Activated CD4-positive, alpha-beta T cell treated with anti-CD3 and anti-CD28 coated beads, Interleukin-2, amount 10 ng/mL, durations not matched to agents 7 days and 5 days (primary cell): Measurements from ENCODE around the gene MX2. TPM values are rescaled to one million over a fixed set of nuclear protein-coding genes. Genes with fewer than 3 reads are reported as not detected.

Source experiments
- CTCF ChIA-PET: fragments of 350-600 bp; sonication (Branson Sonifier 250); formaldehyde crosslinking; loops from one replicate; lab custom pipeline; 2021; ENCODE audit warnings: antibody characterized with exemption; lab: Charles Lee
- POLR2A ChIA-PET: fragments of 350-600 bp; sonication (Branson Sonifier 250); formaldehyde crosslinking; loops from one replicate; lab custom pipeline; 2021; ENCODE audit warnings: antibody characterized with exemption; lab: Charles Lee
- DNase-seq: peaks from one replicate; pipeline ENCODE4 v3.0.0-alpha.2; 2020
- H3K27ac Mint-ChIP-seq: one replicate; pipeline ENCODE4 v1.8.0; 2021; ENCODE audit warnings: mild to moderate bottlenecking, moderate library complexity, mixed read lengths
- H3K27me3 Mint-ChIP-seq: one replicate; pipeline ENCODE4 v1.8.0; 2021; ENCODE audit warnings: mixed read lengths
- H3K36me3 Mint-ChIP-seq: one replicate; pipeline ENCODE4 v1.8.0; 2021; ENCODE audit warnings: low read depth, mixed read lengths
- H3K4me1 Mint-ChIP-seq: one replicate; pipeline ENCODE4 v1.8.0; 2021; ENCODE audit warnings: mixed read lengths
- H3K4me3 Mint-ChIP-seq: one replicate; pipeline ENCODE4 v1.8.0; 2021; ENCODE audit warnings: mild to moderate bottlenecking, moderate library complexity, mixed read lengths
- H3K9me3 Mint-ChIP-seq: one replicate; pipeline ENCODE4 v1.8.0; 2021; ENCODE audit warnings: mixed read lengths
- total RNA-seq, 2 experiments: library from RNA; stranded (reverse); gene quantifications; one replicate each; pipeline ENCODE4 v1.2.3, GENCODE V29; 2021

Gene MX2
- total RNA-seq, 2 experiments from 2014 or later = 108 to 117 TPM

GRCh38 chr21:41325138-41325912 is 36.5 kb upstream of the MX2 start:
- CTCF ChIA-PET = no interaction called here
- H3K4me3 Mint-ChIP-seq = no peak overlapping the region
- peaks cover 9% of the 10 kb centered on the region for H3K4me1 Mint-ChIP-seq
- H3K27ac Mint-ChIP-seq = no peak overlapping the region
- peaks cover 3% of the 10 kb centered on the region for H3K27me3 Mint-ChIP-seq
- POLR2A ChIA-PET = no interaction called here
- H3K9me3 Mint-ChIP-seq = no peaks in the 10 kb centered on the region
- DNase-seq = no peak
- H3K36me3 Mint-ChIP-seq = no peaks in the 10 kb centered on the region

GRCh38 chr21:41326414-41327080 is 35.3 kb upstream of the MX2 start:
- H3K27me3 Mint-ChIP-seq = peaks cover 11% of the 10 kb centered on the region
- no peak for DNase-seq
- no peak overlapping the region for H3K27ac Mint-ChIP-seq
- ChIA-PET CTCF (no interaction called here), POLR2A (no interaction called here)
- peaks cover 2% of the 10 kb centered on the region for H3K4me1 Mint-ChIP-seq
- H3K9me3 Mint-ChIP-seq = no peaks in the 10 kb centered on the region
- no peak overlapping the region for H3K4me3 Mint-ChIP-seq
- H3K36me3 Mint-ChIP-seq = no peaks in the 10 kb centered on the region

GRCh38 chr21:41327753-41328152 is 34.1 kb upstream of the MX2 start:
- Mint-ChIP-seq H3K4me1 (no peaks in the 10 kb centered on the region), H3K9me3 (no peaks in the 10 kb centered on the region)

GRCh38 chr21:41328660-41329607 is 32.9 kb upstream of the MX2 start:
- H3K27me3 Mint-ChIP-seq = peaks cover 22% of the 10 kb centered on the region
- CTCF ChIA-PET = no interaction called here
- DNase-seq = no peak
- peaks cover 5% of the 10 kb centered on the region for H3K9me3 Mint-ChIP-seq
- H3K4me3 Mint-ChIP-seq = no peak overlapping the region
- no peaks in the 10 kb centered on the region for H3K4me1 Mint-ChIP-seq
- POLR2A ChIA-PET = no interaction called here
- H3K27ac Mint-ChIP-seq = no peak overlapping the region
- H3K36me3 Mint-ChIP-seq = no peaks in the 10 kb centered on the region

More at GRCh38 chr21:41327753-41328152, 34.1 kb upstream of the MX2 start:
- Mint-ChIP-seq H3K36me3 (no peaks in the 10 kb centered on the region), H3K4me3 (no peak overlapping the region), H3K27ac (no peak overlapping the region), H3K27me3 (peaks cover 22% of the 10 kb centered on the region)
- ChIA-PET POLR2A (no interaction called here), CTCF (no interaction called here)
- DNase-seq = no peak

- CTCF ChIA-PET = no interaction called here
- no peak for DNase-seq
- Mint-ChIP-seq H3K4me3 (no peak overlapping the region), H3K9me3 (peaks cover 14% of the 10 kb centered on the region), H3K27me3 (peaks cover 22% of the 10 kb centered on the region), H3K36me3 (no peaks in the 10 kb centered on the region), H3K4me1 (no peaks in the 10 kb centered on the region), H3K27ac (no peak overlapping the region)
- POLR2A ChIA-PET = no interaction called here
Measured at GRCh38 chr21:41333752-41334151, 28.1 kb upstream of the MX2 start.

DNA sequence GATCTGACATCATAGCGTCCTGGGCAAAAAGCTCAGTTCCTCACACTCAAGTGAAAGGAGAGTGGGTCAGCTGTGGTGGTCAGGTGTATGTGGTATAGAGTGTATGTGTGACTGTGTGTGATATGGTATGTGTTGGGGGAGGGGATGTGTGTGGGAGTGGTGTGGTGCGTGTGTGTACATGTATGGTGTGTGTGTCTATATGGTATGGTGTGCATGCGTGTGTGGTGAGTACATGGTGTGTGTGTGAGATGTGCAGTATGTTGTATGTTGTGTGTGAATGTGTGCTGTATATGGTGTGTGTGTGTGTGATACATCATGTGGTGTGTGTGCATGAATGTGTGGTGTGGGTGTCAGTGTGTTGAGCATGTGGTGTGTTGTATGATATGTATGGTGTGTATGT is 24.3 kb upstream of the MX2 start:
- no peaks in the 10 kb centered on the region for H3K4me1 Mint-ChIP-seq
- no peak overlapping the region for H3K27ac Mint-ChIP-seq
- ChIA-PET POLR2A (no interaction called here), CTCF (no interaction called here)
- peaks cover 18% of the 10 kb centered on the region for H3K9me3 Mint-ChIP-seq
- no peak for DNase-seq
- H3K27me3 Mint-ChIP-seq = peaks cover 9% of the 10 kb centered on the region
- H3K36me3 Mint-ChIP-seq = peaks cover 3% of the 10 kb centered on the region
- no peak overlapping the region for H3K4me3 Mint-ChIP-seq

- Mint-ChIP-seq H3K27me3 (peaks cover 14% of the 10 kb centered on the region), H3K27ac (no peak overlapping the region), H3K9me3 (peaks cover 18% of the 10 kb centered on the region), H3K4me1 (no peaks in the 10 kb centered on the region), H3K4me3 (no peak overlapping the region), H3K36me3 (peaks cover 3% of the 10 kb centered on the region)
- ChIA-PET POLR2A (no interaction called here), CTCF (no interaction called here)
- no peak for DNase-seq
Measured at GRCh38 chr21:41338455-41338854, 23.4 kb upstream of the MX2 start.

DNA sequence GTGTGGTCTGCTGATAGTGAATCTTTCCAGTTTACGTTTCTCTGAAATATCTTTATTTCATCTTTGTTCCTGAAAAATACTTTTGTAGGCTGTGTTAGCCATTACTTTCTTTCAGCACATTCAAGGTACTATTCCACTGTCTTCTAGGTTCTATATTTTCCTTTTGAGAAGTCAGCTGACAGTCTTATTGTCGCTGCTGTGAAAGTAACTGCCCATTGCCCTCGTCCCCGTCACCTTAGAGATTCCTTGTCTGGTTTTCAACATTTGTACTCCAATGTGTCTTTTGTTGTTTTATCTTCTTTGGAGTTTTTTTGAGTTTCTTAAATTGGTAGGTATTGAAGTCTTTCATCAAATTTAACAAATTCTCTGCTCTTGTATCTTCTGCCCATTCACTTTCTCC is 19.8 kb upstream of the MX2 start:
- Mint-ChIP-seq H3K4me3 (no peak overlapping the region), H3K9me3 (peaks cover 4% of the 10 kb centered on the region), H3K27ac (no peak overlapping the region), H3K27me3 (peaks cover 25% of the 10 kb centered on the region), H3K36me3 (peaks cover 3% of the 10 kb centered on the region), H3K4me1 (no peaks in the 10 kb centered on the region)
- no peak for DNase-seq
- CTCF ChIA-PET = no interaction called here
- POLR2A ChIA-PET = no interaction called here

- no peak overlapping the region for H3K4me3 Mint-ChIP-seq
- no peak overlapping the region for H3K27ac Mint-ChIP-seq
- H3K36me3 Mint-ChIP-seq = peaks cover 3% of the 10 kb centered on the region
- no peak for DNase-seq
- peaks cover 4% of the 10 kb centered on the region for H3K4me1 Mint-ChIP-seq
- ChIA-PET CTCF (no interaction called here), POLR2A (no interaction called here)
- H3K9me3 Mint-ChIP-seq = peaks cover 4% of the 10 kb centered on the region
- peaks cover 30% of the 10 kb centered on the region for H3K27me3 Mint-ChIP-seq
Measured at GRCh38 chr21:41344146-41344545, 17.7 kb upstream of the MX2 start.

GRCh38 chr21:41345356-41345755 is 16.5 kb upstream of the MX2 start:
- CTCF ChIA-PET = no interaction called here
- Mint-ChIP-seq H3K9me3 (peaks cover 4% of the 10 kb centered on the region), H3K4me3 (no peak overlapping the region), H3K4me1 (peaks cover 4% of the 10 kb centered on the region), H3K27ac (no peak overlapping the region), H3K36me3 (peaks cover 3% of the 10 kb centered on the region), H3K27me3 (peaks cover 31% of the 10 kb centered on the region)
- DNase-seq = no peak
- POLR2A ChIA-PET = no interaction called here

DNA sequence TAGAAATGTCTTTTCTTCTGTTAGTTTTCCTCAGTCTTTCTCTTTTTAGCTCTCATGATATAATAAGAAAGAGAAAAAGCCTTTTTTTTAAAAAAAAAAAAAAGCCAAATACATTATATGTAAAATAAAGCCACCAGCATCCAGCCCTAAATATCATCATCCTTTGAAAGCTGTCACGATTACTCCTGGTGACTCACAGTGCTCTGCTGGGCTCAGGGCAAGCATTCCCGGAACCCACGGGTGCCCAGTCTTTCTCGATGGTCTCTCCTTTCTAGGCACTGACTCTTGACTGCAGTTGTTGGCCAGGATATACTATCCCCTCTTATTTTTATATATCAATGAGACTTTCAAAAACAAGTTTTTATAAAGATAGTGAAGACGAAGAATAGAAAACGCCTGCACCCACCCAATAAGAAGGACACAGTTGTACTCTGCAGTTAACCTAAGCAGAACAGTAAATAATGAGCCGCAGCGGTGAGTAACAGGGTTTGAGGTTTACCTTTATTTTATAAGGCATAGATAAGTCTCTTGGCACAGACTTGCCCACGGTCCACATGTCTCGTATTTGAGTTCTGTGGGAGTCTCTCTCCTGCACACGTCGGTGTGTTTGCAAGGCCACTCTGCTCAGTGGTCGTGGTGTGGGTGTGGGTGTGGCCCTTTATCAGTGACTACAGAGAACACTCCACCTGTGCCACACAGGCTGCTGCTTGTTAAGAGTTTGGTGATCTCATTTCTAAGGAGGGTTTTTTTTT is 15.7 kb upstream of the MX2 start:
- peaks cover 4% of the 10 kb centered on the region for H3K4me1 Mint-ChIP-seq
- H3K27ac Mint-ChIP-seq = no peak overlapping the region
- no peak overlapping the region for H3K4me3 Mint-ChIP-seq
- ChIA-PET POLR2A (no interaction called here), CTCF (no interaction called here)
- peaks cover 31% of the 10 kb centered on the region for H3K27me3 Mint-ChIP-seq
- DNase-seq = no peak
- peaks cover 3% of the 10 kb centered on the region for H3K36me3 Mint-ChIP-seq
- H3K9me3 Mint-ChIP-seq = peaks cover 4% of the 10 kb centered on the region

GRCh38 chr21:41346758-41347157 is 15.1 kb upstream of the MX2 start:
- Mint-ChIP-seq H3K36me3 (peaks cover 3% of the 10 kb centered on the region), H3K4me1 (peaks cover 4% of the 10 kb centered on the region), H3K27ac (no peak overlapping the region), H3K27me3 (peaks cover 31% of the 10 kb centered on the region), H3K4me3 (no peak overlapping the region), H3K9me3 (peaks cover 4% of the 10 kb centered on the region)
- DNase-seq = no peak
- POLR2A ChIA-PET = no interaction called here
- CTCF ChIA-PET = no interaction called here
